ENCODE measurements around the gene OR4F17. TPM values are rescaled to one million over a fixed set of nuclear protein-coding genes. Genes with fewer than 3 reads are reported as not detected.
"Not testable (repeated sequence)": the region's sequence is repeated elsewhere in the genome, so short reads cannot be mapped to it uniquely, and the experiment has no call there.

Gene OR4F17, protein sequence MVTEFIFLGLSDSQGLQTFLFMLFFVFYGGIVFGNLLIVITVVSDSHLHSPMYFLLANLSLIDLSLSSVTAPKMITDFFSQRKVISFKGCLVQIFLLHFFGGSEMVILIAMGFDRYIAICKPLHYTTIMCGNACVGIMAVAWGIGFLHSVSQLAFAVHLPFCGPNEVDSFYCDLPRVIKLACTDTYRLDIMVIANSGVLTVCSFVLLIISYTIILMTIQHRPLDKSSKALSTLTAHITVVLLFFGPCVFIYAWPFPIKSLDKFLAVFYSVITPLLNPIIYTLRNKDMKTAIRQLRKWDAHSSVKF
- polyA plus RNA-seq, result not detected

DNA sequence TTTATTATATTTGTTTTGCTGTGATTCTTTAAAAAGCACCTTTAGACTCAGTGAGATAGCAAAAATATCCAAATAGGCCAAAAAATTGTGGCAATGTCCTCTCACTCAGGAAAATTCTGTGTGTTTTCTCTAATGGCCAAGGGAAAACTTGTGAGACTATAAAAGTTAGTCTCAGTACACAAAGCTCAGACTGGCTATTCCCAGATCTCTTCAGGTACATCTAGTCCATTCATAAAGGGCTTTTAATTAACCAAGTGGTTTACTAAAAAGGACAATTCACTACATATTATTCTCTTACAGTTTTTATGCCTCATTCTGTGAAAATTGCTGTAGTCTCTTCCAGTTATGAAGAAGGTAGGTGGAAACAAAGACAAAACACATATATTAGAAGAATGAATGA lies at the start of gene OR4F17:
Gene OR4F17 (plus strand): TSS at position 301 of the 400 bp plus-strand sequence. CDS start 3,575 bp downstream, outside the sequence.
- H3K9me3 Mint-ChIP-seq; H3K4me3 Mint-ChIP-seq; H3K27ac Mint-ChIP-seq; H3K27me3 Mint-ChIP-seq (ENCODE audit: low read depth in 3 of 3); H3K4me1 Mint-ChIP-seq; DNase-seq; H3K36me3 Mint-ChIP-seq: not testable (repeated sequence)

DNA sequence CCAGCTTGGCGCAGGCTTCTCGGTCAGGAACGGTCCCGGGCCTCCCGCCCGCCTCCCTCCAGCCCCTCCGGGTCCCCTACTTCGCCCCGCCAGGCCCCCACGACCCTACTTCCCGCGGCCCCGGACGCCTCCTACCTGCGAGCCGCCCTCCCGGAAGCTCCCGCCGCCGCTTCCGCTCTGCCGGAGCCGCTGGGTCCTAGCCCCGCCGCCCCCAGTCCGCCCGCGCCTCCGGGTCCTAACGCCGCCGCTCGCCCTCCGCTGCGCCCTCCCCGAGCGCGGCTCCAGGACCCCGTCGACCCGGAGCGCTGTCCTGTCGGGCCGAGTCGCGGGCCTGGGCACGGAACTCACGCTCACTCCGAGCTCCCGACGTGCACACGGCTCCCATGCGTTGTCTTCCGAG lies 36.1 kb upstream of the OR4F17 start:
- H3K27me3 Mint-ChIP-seq (ENCODE audit: low read depth in 3 of 3); H3K36me3 Mint-ChIP-seq; H3K27ac Mint-ChIP-seq; H3K4me1 Mint-ChIP-seq; H3K9me3 Mint-ChIP-seq; H3K4me3 Mint-ChIP-seq: not testable (repeated sequence)
- DNase-seq, result peak; percentile 39 to 55 (median 43)

DNA sequence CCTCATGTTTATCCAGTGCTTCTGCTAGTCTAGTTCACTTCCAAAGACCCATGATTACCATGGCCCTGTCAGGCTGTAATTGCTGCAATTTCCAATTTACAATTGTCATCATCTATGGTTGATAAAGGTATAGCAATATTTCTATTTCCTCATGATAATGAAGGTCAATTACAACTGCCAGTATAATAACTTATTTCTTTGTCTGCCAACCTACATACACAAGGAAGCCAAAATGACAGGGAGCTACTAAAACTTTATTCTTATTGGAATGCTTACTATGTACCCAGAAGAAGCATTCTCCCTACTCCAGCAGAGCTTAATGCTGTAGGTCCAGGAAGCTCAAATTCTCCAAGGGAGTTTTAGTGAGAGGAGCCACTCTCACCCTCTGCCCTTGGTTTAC lies 24.0 kb upstream of the OR4F17 start:
- H3K4me3 Mint-ChIP-seq; H3K27ac Mint-ChIP-seq; H3K9me3 Mint-ChIP-seq; H3K27me3 Mint-ChIP-seq (ENCODE audit: low read depth in 3 of 3); H3K36me3 Mint-ChIP-seq; H3K4me1 Mint-ChIP-seq; DNase-seq: not testable (repeated sequence)

DNA sequence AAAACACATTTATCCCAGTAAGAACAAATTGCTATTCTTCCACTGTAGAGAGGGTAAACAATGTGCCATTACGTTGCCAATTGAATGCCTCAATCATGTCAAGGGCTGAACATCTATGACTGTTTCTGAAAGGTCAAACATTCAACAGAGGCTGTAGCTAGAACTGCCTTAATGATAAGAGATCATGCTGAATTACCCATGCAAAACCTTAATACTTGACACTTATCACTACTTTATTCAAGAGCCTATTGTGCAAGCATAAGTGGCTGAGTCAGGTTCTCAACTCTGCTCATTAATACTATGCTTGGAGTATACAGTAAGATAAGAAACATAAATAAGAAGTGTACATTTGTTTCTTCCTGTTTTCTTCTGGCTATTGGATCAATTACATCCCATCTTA lies 23.3 kb upstream of the OR4F17 start:
- H3K27ac Mint-ChIP-seq; H3K27me3 Mint-ChIP-seq (ENCODE audit: low read depth in 3 of 3); DNase-seq; H3K4me3 Mint-ChIP-seq; H3K4me1 Mint-ChIP-seq; H3K9me3 Mint-ChIP-seq; H3K36me3 Mint-ChIP-seq: not testable (repeated sequence)

DNA sequence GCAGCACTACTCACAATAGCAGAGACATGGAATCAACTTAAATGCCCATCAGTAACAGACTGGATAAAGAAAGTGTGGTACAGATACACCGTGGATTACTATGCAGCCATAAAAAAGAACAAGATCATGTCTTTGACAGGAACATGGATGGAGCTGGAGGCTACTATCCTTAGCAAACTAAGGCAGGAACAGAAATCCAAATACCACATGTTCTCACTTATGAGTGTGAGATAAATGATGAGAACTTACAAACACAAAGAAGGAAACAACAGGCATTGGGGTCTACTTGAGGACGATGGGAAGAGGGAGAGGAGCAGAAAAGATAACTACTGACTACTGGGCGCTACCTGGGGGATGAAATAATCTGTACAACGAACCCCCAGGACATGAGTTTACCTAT lies 16.2 kb upstream of the OR4F17 start:
- not testable (repeated sequence) for H3K36me3 Mint-ChIP-seq; H3K27me3 Mint-ChIP-seq (ENCODE audit: low read depth in 3 of 3); DNase-seq; H3K4me3 Mint-ChIP-seq; H3K9me3 Mint-ChIP-seq; H3K4me1 Mint-ChIP-seq; H3K27ac Mint-ChIP-seq

DNA sequence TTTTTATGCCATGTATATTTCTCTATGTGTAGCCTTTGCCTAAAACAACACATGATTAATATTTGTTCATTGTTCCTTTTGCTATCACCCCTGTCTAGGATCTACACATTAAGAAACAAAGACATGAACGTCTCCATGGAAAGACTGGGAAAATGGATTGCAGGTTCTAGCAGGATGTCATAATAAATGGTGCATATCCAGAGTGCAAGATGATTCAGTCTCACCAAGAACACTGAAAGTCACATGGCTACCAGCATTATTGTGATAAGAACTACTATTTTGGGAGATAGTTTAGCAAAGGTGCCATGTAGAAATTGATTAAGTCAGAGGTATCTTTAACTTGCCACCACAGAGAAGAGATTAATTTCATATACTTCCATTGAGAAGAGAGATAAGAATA lies 12.1 kb upstream of the OR4F17 start:
- not testable (repeated sequence) for H3K4me3 Mint-ChIP-seq; H3K27ac Mint-ChIP-seq; H3K36me3 Mint-ChIP-seq; H3K9me3 Mint-ChIP-seq; H3K27me3 Mint-ChIP-seq (ENCODE audit: low read depth in 3 of 3); DNase-seq; H3K4me1 Mint-ChIP-seq

DNA sequence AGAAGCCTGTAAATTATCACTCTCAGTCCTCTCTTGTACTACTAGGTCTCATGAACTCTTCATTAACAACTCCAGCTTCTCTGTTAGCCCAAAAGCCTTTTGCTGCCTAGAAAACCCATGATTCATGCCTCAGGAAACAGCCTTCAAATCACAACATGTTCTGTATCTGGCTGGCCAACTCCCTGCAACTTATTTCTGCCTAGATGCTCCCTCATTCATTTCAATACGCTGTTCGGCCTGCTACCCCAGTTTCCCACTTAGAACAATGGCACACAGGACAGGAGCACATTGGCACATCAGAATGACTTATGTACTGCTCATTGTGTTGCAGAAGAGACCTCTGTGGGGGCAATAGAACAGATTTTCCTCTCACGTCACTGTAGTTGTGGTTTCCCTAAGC lies 9.3 kb upstream of the OR4F17 start:
- not testable (repeated sequence) for H3K4me3 Mint-ChIP-seq; H3K36me3 Mint-ChIP-seq; H3K27ac Mint-ChIP-seq; DNase-seq; H3K27me3 Mint-ChIP-seq (ENCODE audit: low read depth in 3 of 3); H3K4me1 Mint-ChIP-seq; H3K9me3 Mint-ChIP-seq

DNA sequence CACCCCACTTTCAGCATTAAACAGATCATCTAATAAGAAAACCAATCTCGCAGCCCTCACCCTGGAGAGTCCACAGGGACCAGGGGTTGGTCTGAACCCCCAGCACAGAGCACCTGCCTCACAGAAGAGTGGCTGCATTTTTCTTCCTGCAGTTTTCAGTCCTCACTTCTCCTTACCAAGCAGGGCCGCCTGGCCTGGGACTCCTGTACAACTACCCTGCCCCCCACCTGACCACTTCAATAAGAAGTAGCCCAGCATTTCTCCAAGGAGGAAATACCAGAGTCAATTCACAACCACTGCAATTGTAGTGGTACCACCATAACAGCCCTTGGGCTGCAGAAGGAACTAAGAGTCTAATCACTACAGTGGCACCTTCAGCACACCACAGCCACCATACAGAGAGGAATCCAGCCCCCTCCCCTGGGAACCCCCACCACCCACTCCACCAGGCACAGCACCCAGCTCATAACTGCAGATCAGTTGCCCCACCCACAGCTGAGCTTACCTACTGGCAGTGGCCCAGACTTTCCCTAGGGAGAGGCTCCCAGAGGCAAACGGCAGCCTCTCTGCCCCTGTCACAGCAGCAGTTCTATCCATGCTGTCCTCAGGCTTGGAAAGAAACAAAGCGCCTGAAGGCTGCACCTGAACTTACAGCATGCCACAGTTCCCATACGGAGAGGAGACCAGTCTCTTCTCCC lies 13.7 kb downstream of the OR4F17 start:
- H3K27me3 Mint-ChIP-seq (ENCODE audit: low read depth in 3 of 3); H3K27ac Mint-ChIP-seq; H3K9me3 Mint-ChIP-seq; H3K4me3 Mint-ChIP-seq; H3K36me3 Mint-ChIP-seq; DNase-seq; H3K4me1 Mint-ChIP-seq: not testable (repeated sequence)

Other genes with a start within 250 kb of the OR4F17 start
- gene PLPP2, start 184.3 kb downstream of the OR4F17 start, polyA plus RNA-seq, result under 1 TPM in 1 of 3 donors, not detected in 2; 0.33 TPM
- 1 to 10 TPM; 2.0 to 5.8 (median 4.9) TPM for gene MIER2, start 237.7 kb downstream of the OR4F17 start, polyA plus RNA-seq

All from immature natural killer cell (primary cell).